HCT116 (cell line): ENCODE results near the gene SLC4A7. TPM values are rescaled to one million over a fixed set of nuclear protein-coding genes. Genes with fewer than 3 reads are reported as not detected.

ENCODE experiments used
- ATAC-seq: fragments of 200-7000 bp; cut with Tn5 transposase; 2 replicates; pipeline ENCODE4 v1.9.1; 2020; ENCODE audit warnings: mild to moderate bottlenecking, moderate library complexity
- BruUV-seq: library from RNA; stranded (reverse); fragments of 400-500 nt; replicated peaks from 2 replicates; lab custom pipeline; 2021; lab: Mats Ljungman, UMichigan
- CTCF ChIA-PET: fragments of 300-600 bp; sonication (Branson Sonifier 250); formaldehyde crosslinking; loops from one replicate; lab custom pipeline; 2021; ENCODE audit warnings: antibody characterized with exemption; lab: Charles Lee
- POLR2A ChIA-PET: fragments of 300-600, 350-600 bp; sonication (Branson Sonifier 250); formaldehyde crosslinking; loops from one replicate; lab custom pipeline; 2021; ENCODE audit warnings: antibody characterized with exemption; lab: Charles Lee
- RAD21 ChIA-PET, 2 experiments: fragments of 300-600 bp; sonication (Branson Sonifier 250); formaldehyde crosslinking; loops; one replicate each; lab custom pipeline; 2023; ENCODE audit warnings: low total read pairs in 2 of 2; ENCODE audit not compliant: uncharacterized antibody in 2 of 2, unreplicated experiment in 2 of 2, low non-redundant PET in 1 of 2; lab: Charles Lee
- DNase-seq: peaks from one replicate; pipeline ENCODE4 v3.0.0-alpha.2; 2010; ENCODE audit warnings: low read depth, low spot score
- H2AFZ ChIP-seq: fragments of 200-600 bp; shearing (Covaris generic), sonication (generic); 2 replicates; pipeline ENCODE4 v1.6.1; 2017; ENCODE audit warnings: low read depth, mixed run types, mixed read lengths, antibody characterized with exemption, low read length; ENCODE audit not compliant: poor library complexity, severe bottlenecking
- H3K27ac ChIP-seq: 2 replicates; pipeline ENCODE4 v1.5.1; 2012; ENCODE audit warnings: low read depth, low read length
- H3K27me3 ChIP-seq: fragments of 200-600 bp; sonication (generic); 2 replicates; pipeline ENCODE4 v1.6.1; 2016; ENCODE audit warnings: mixed run types, low read length, mixed read lengths; ENCODE audit not compliant: insufficient read depth
- H3K36me3 ChIP-seq, 2 experiments: fragments of 200-500 bp in 1 of 2; fragments of 200-600 bp in 1 of 2; sonication (Bioruptor generic) in 1 of 2; sonication (generic) in 1 of 2; 2 replicates each; pipeline versions ENCODE4 v1.5.1 to v1.6.1; 2014 to 2016; ENCODE audit warnings: low read length in 2 of 2, inconsistent platforms in 1 of 2, mixed read lengths in 1 of 2, mixed run types in 1 of 2; ENCODE audit not compliant: insufficient read depth in 2 of 2, control insufficient read depth in 1 of 2
- H3K4me1 ChIP-seq, 2 experiments: fragments of 200-600 bp in 1 of 2; sonication (generic) in 1 of 2; 2 replicates each; pipeline versions ENCODE4 v1.5.1 to v1.6.1; 2012 to 2017; ENCODE audit warnings: low read length in 2 of 2, inconsistent platforms in 1 of 2, mild to moderate bottlenecking in 1 of 2, mixed read lengths in 1 of 2, mixed run types in 1 of 2, moderate library complexity in 1 of 2; ENCODE audit not compliant: insufficient read depth in 2 of 2, control insufficient read depth in 1 of 2
- H3K4me2 ChIP-seq: fragments of 200-600 bp; sonication (generic); 2 replicates; pipeline ENCODE4 v1.6.1; 2017; ENCODE audit warnings: mixed run types, low read length, mixed read lengths
- H3K4me3 ChIP-seq, 2 experiments: fragments of 200-600 bp in 1 of 2; sonication (generic) in 1 of 2; replicated peaks in 1 of 2; 2 replicates each; pipeline ENCODE4 v1.5.1; 2011 to 2016; ENCODE audit warnings: low read length in 2 of 2, control low read depth in 1 of 2, low read depth in 1 of 2, mild to moderate bottlenecking in 1 of 2, mixed read lengths in 1 of 2, mixed run types in 1 of 2
- H3K79me2 ChIP-seq: fragments of 200-600 bp; sonication (generic); 2 replicates; pipeline ENCODE4 v1.6.1; 2017; ENCODE audit warnings: mild to moderate bottlenecking, mixed run types, low read length, moderate library complexity, mixed read lengths; ENCODE audit not compliant: insufficient read depth
- H3K9ac ChIP-seq: fragments of 200-600 bp; sonication (generic); 2 replicates; pipeline ENCODE4 v1.6.1; 2016; ENCODE audit warnings: low read length, mixed read lengths
- H3K9me2 ChIP-seq: fragments of 200-600 bp; sonication (generic), shearing (Covaris generic); 2 replicates; pipeline ENCODE4 v1.6.1; 2017; ENCODE audit warnings: mixed run types, mild to moderate bottlenecking, moderate library complexity; ENCODE audit not compliant: insufficient read depth
- H3K9me3 ChIP-seq, 2 experiments: fragments of 200-500 bp in 1 of 2; fragments of 200-600 bp in 1 of 2; sonication (Bioruptor generic) in 1 of 2; sonication (generic) in 1 of 2; 2 replicates each; pipeline ENCODE4 v1.6.1; 2014 to 2017; ENCODE audit warnings: low read length in 2 of 2, mixed read lengths in 2 of 2, inconsistent platforms in 1 of 2, low read depth in 1 of 2, mild to moderate bottlenecking in 1 of 2, mixed run types in 1 of 2, moderate library complexity in 1 of 2; ENCODE audit not compliant: control insufficient read depth in 1 of 2, insufficient read depth in 1 of 2
- H4K20me1 ChIP-seq: fragments of 200-600 bp; sonication (generic), shearing (Covaris generic); 2 replicates; pipeline ENCODE4 v1.6.1; 2017; ENCODE audit warnings: mixed run types, mild to moderate bottlenecking, moderate library complexity; ENCODE audit not compliant: insufficient read depth
- CEBPB ChIP-seq: IDR thresholded peaks from 2 replicates; pipeline ENCODE4 v1.6.1; 2012; ENCODE audit warnings: low read depth
- EGR1 ChIP-seq: IDR thresholded peaks from 2 replicates; pipeline ENCODE4 v1.6.1; 2012; ENCODE audit warnings: low read depth
- ELF1 ChIP-seq: IDR thresholded peaks from 2 replicates; pipeline ENCODE4 v1.6.1; 2012; ENCODE audit warnings: low read depth, borderline replicate concordance
- EZH2 ChIP-seq: fragments of 200-600 bp; sonication (generic); IDR thresholded peaks from 2 replicates; pipeline ENCODE4 v1.6.1; 2017; ENCODE audit warnings: antibody characterized with exemption, mixed run types
- EZH2phosphoT487 ChIP-seq: fragments of 200-600 bp; IDR thresholded peaks from 2 replicates; pipeline ENCODE4 v1.6.1; 2018; ENCODE audit warnings: antibody characterized with exemption, borderline replicate concordance
- FOSL1 ChIP-seq: IDR thresholded peaks from 2 replicates; pipeline ENCODE4 v1.6.1; 2012; ENCODE audit warnings: low read depth
- JUND ChIP-seq: IDR thresholded peaks from 2 replicates; pipeline ENCODE4 v1.6.1; 2012
- RAD21 ChIP-seq: IDR thresholded peaks from 2 replicates; pipeline ENCODE4 v1.6.1; 2012; ENCODE audit warnings: low read depth, mild to moderate bottlenecking
- SIN3A ChIP-seq: IDR thresholded peaks from 2 replicates; pipeline ENCODE4 v1.6.1; 2012; ENCODE audit warnings: low read depth
- TCF7L2 ChIP-seq: IDR thresholded peaks from 2 replicates; pipeline ENCODE4 v1.7.0; 2011; ENCODE audit warnings: borderline replicate concordance, inconsistent platforms; ENCODE audit not compliant: insufficient read depth, insufficient read length; ENCODE audit errors: extremely low read depth
- YY1 ChIP-seq: IDR thresholded peaks from 2 replicates; pipeline ENCODE4 v1.6.1; 2011; ENCODE audit warnings: low read length, low read depth, moderate library complexity, mild to moderate bottlenecking; ENCODE audit not compliant: insufficient replicate concordance; ENCODE audit errors: extremely low read depth
- ZFX ChIP-seq: fragments of 450-650 bp; IDR thresholded peaks from 2 replicates; pipeline ENCODE4 v1.6.1; 2017
- ZNF274 ChIP-seq: fragments of 200-500 bp; sonication (Bioruptor generic); IDR thresholded peaks from 2 replicates; pipeline ENCODE4 v1.6.1; 2014; ENCODE audit warnings: mild to moderate bottlenecking, low read depth, low read length, inconsistent platforms
- intact Hi-C: fragments of 100-400 bp; cut with micrococcal nuclease; formaldehyde crosslinking; loops from 2 replicates; pipeline ENCODE4 v1.10.0; 2022
- total RNA-seq: library from RNA; stranded (reverse); gene quantifications from one replicate; pipeline ENCODE4 v1.2.1, GENCODE V29; 2021; ENCODE audit not compliant: unreplicated experiment
- TF ChIP-seq, protein P1 (sequence below), 3 experiments: fragments of 200-600 bp in 1 of 3; sonication (generic) in 1 of 3; IDR thresholded peaks in 2 of 3; conservative IDR thresholded peaks in 1 of 3; 2 replicates each; pipeline ENCODE4 v1.5.1; 2012 to 2017; ENCODE audit warnings: low read depth in 2 of 3, low read length in 2 of 3, antibody characterized with exemption in 1 of 3, borderline replicate concordance in 1 of 3, control low read depth in 1 of 3, mild to moderate bottlenecking in 1 of 3, mixed read lengths in 1 of 3, mixed run types in 1 of 3, moderate library complexity in 1 of 3; ENCODE audit not compliant: insufficient read depth in 1 of 3
- TF ChIP-seq, protein P2 (sequence below): IDR thresholded peaks from 2 replicates; pipeline ENCODE4 v1.6.1; 2012; ENCODE audit warnings: low read depth
- TF ChIP-seq, protein P3 (sequence below): IDR thresholded peaks from 2 replicates; pipeline ENCODE4 v1.6.1; 2012
- TF ChIP-seq, protein P4 (sequence below): IDR thresholded peaks from 2 replicates; pipeline ENCODE4 v1.6.1; 2011; ENCODE audit warnings: mild to moderate bottlenecking, low read length, moderate library complexity; ENCODE audit not compliant: insufficient replicate concordance; ENCODE audit errors: extremely low read depth

SLC4A7 gene
- total RNA-seq, 1 experiment from 2014 or later, result 37.6 TPM

DNA sequence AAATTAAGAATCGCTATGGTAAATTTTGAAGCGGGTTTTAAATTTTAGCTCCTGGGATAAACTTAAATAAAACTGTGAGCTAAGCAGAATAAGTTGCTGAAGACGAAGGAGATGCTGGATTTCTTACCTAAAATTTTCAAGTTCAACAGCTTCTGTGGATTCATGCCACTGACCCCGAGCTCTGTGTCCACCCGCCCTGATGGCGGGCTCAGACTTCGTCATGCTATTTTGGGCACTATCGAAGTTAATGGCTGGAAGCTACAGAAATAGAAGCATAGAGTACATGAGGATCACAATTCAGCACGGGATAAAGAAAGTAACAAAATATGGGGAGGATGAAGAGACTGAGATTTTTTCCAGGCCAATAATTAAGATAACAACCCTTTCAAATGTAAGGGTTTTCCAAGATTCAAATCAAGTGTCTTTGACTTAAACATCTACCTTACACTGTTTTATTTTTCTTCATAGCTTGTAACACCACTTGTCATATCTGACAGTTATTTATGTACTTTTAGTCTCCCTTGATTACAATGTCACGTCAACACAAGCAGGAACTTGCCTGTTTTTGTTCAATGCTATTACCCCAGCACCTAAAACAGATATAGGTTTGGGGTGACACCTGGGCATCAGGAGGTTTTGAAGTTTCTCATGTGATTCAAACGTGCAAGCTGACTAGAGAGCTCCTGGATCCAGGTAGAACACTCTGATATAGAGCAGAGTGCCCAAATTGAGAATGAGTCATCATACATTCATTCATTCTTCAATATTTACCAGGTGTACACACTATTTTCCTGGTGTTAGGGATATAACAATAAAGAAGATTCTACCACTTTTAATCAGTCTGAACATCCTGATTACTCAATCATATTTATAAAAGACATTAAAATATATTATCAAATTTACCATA, 138.0 kb downstream of the SLC4A7 start:
- ChIA-PET CTCF (no interaction called here), POLR2A (no interaction called here), RAD21 (no interaction called here)
- no peaks in the 10 kb centered on the region for H3K79me2 ChIP-seq
- no peaks in the 10 kb centered on the region for H4K20me1 ChIP-seq
- H3K27me3 ChIP-seq, result no peaks in the 10 kb centered on the region
- H3K9me3 ChIP-seq, result no peaks in the 10 kb centered on the region
- DNase-seq (no peak), ATAC-seq (no peak)
- no peaks in the 10 kb centered on the region for H3K9me2 ChIP-seq
- no peak overlapping the region for H3K4me2 ChIP-seq
- no TSS peak for BruUV-seq
- no peak for TF ChIP-seq EZH2phosphoT487
- TF ChIP-seq ZNF274, result no peak
- TF ChIP-seq CEBPB, result no peak
- TF ChIP-seq YY1, result no peak
- TF ChIP-seq, protein P1, sequence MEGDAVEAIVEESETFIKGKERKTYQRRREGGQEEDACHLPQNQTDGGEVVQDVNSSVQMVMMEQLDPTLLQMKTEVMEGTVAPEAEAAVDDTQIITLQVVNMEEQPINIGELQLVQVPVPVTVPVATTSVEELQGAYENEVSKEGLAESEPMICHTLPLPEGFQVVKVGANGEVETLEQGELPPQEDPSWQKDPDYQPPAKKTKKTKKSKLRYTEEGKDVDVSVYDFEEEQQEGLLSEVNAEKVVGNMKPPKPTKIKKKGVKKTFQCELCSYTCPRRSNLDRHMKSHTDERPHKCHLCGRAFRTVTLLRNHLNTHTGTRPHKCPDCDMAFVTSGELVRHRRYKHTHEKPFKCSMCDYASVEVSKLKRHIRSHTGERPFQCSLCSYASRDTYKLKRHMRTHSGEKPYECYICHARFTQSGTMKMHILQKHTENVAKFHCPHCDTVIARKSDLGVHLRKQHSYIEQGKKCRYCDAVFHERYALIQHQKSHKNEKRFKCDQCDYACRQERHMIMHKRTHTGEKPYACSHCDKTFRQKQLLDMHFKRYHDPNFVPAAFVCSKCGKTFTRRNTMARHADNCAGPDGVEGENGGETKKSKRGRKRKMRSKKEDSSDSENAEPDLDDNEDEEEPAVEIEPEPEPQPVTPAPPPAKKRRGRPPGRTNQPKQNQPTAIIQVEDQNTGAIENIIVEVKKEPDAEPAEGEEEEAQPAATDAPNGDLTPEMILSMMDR (IDR thresholded peaks at IDR 0.05 in 2 of 3, conservative IDR thresholded peaks at IDR 0.05 in 1 of 3; ENCODE audit: borderline replicate concordance in 1 of 3, insufficient read depth in 1 of 3, low read depth in 2 of 3, low read length in 2 of 3), result no peak
- TF ChIP-seq, protein P2, sequence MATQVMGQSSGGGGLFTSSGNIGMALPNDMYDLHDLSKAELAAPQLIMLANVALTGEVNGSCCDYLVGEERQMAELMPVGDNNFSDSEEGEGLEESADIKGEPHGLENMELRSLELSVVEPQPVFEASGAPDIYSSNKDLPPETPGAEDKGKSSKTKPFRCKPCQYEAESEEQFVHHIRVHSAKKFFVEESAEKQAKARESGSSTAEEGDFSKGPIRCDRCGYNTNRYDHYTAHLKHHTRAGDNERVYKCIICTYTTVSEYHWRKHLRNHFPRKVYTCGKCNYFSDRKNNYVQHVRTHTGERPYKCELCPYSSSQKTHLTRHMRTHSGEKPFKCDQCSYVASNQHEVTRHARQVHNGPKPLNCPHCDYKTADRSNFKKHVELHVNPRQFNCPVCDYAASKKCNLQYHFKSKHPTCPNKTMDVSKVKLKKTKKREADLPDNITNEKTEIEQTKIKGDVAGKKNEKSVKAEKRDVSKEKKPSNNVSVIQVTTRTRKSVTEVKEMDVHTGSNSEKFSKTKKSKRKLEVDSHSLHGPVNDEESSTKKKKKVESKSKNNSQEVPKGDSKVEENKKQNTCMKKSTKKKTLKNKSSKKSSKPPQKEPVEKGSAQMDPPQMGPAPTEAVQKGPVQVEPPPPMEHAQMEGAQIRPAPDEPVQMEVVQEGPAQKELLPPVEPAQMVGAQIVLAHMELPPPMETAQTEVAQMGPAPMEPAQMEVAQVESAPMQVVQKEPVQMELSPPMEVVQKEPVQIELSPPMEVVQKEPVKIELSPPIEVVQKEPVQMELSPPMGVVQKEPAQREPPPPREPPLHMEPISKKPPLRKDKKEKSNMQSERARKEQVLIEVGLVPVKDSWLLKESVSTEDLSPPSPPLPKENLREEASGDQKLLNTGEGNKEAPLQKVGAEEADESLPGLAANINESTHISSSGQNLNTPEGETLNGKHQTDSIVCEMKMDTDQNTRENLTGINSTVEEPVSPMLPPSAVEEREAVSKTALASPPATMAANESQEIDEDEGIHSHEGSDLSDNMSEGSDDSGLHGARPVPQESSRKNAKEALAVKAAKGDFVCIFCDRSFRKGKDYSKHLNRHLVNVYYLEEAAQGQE, result no peak
- no peak for TF ChIP-seq ZFX
- TF ChIP-seq ELF1, result no peak
- no peak for TF ChIP-seq SIN3A
- no peak for TF ChIP-seq FOSL1
- TF ChIP-seq JUND, result no peak
- TF ChIP-seq, protein P3, sequence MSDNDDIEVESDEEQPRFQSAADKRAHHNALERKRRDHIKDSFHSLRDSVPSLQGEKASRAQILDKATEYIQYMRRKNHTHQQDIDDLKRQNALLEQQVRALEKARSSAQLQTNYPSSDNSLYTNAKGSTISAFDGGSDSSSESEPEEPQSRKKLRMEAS, result no peak
- no peak for TF ChIP-seq RAD21
- TF ChIP-seq EGR1, result no peak
- TF ChIP-seq EZH2, result no peak
- TF ChIP-seq, protein P4, sequence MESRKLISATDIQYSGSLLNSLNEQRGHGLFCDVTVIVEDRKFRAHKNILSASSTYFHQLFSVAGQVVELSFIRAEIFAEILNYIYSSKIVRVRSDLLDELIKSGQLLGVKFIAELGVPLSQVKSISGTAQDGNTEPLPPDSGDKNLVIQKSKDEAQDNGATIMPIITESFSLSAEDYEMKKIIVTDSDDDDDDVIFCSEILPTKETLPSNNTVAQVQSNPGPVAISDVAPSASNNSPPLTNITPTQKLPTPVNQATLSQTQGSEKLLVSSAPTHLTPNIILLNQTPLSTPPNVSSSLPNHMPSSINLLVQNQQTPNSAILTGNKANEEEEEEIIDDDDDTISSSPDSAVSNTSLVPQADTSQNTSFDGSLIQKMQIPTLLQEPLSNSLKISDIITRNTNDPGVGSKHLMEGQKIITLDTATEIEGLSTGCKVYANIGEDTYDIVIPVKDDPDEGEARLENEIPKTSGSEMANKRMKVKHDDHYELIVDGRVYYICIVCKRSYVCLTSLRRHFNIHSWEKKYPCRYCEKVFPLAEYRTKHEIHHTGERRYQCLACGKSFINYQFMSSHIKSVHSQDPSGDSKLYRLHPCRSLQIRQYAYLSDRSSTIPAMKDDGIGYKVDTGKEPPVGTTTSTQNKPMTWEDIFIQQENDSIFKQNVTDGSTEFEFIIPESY, result no peak
- TF ChIP-seq TCF7L2, result no peak
- no peak overlapping the region for H3K27ac ChIP-seq
- H3K9ac ChIP-seq, result no peak overlapping the region
- H3K36me3 ChIP-seq, result no peaks in the 10 kb centered on the region
- intact Hi-C loops, result no loop called here
- H2AFZ ChIP-seq, result no peak overlapping the region
- H3K4me1 ChIP-seq, result no peaks in the 10 kb centered on the region
- H3K4me3 ChIP-seq, result no peak overlapping the region
